GM12892 (cell line): Measurements from ENCODE around the gene GDI2.

Experiments used
- POLR2A ChIP-seq: IDR thresholded peaks from 2 replicates; pipeline ENCODE4 v1.6.1; 2011; ENCODE audit warnings: low read depth, low read length, control low read depth
- POLR2AphosphoS5 ChIP-seq: IDR thresholded peaks from 2 replicates; pipeline ENCODE4 v1.6.1; 2011; ENCODE audit warnings: low read depth, low read length, control low read depth
- TAF1 ChIP-seq: IDR thresholded peaks from 2 replicates; pipeline ENCODE4 v1.6.1; 2011; ENCODE audit warnings: low read depth, mild to moderate bottlenecking, control low read depth, low read length, borderline replicate concordance

- TF ChIP-seq POLR2A (no peak), TAF1 (no peak), POLR2AphosphoS5 (no peak)
Measured at GRCh38 chr10:5841965-5842364, 28.7 kb upstream of the GDI2 start.
